Testis (tissue), 2 donors: ENCODE data around the gene JOSD2.

ENCODE experiments used
- CTCF ChIP-seq, 3 experiments: fragments of 450-650 bp in 2 of 3; fragments of 200-600 bp in 1 of 3; sonication (generic) in 1 of 3; IDR thresholded peaks; one replicate each; pipeline ENCODE4 v1.5.1; 2016 to 2019; ENCODE audit warnings: antibody characterized with exemption in 3 of 3, mild to moderate bottlenecking in 2 of 3, moderate library complexity in 1 of 3
- POLR2A ChIP-seq: fragments of 450-650 bp; IDR thresholded peaks from one replicate; pipeline ENCODE4 v1.6.1; 2017; ENCODE audit warnings: antibody characterized with exemption, mild to moderate bottlenecking, moderate library complexity

DNA sequence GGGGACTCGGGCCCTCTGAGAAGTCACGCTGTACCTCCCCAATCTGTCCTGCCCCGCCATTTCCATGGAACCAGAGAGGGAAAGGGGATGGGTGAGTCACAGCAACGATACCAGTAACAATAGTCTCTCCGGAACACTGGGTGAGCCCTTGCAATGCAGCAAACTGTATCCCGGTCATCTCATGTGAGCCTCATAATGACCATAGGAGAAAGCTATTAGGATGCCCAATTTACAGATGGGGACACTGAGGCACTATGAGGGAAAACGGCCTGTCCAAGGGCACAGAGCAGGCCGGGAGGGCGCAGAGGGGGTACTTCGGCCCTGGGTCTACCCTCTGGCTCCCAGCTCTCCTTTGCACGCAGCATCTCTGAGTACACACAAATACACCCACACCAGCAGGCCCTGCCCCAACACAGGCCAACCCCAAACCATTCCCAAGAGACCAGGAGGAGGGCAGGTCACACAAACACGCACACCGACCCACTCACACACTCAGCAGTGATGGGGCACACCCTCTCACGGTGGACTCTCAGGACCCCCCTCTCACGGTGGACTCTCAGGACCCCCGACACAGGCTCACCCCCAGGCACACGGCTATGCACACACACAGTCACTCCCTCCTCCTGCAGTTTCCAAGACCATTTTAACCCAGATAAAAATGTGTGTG, 39.1 kb upstream of the JOSD2 start:
- no peak for TF ChIP-seq CTCF (IDR thresholded peaks at IDR 0.05)
- no peak for TF ChIP-seq POLR2A
